Hypothalamus (tissue), 51 donors: ENCODE results near the gene KIAA1217.

Experiments
- DNase-seq, 51 donors: peaks; one replicate each; lab custom pipeline; 2025; lab: John Stamatoyannopoulos, UW

KIAA1217 gene

GRCh38 chr10:24394461-24395190 is 185.7 kb downstream of the KIAA1217 start:
- no peak for DNase-seq

GRCh38 chr10:24396396-24396795 is 187.5 kb downstream of the KIAA1217 start:
- DNase-seq, result no peak

DNA sequence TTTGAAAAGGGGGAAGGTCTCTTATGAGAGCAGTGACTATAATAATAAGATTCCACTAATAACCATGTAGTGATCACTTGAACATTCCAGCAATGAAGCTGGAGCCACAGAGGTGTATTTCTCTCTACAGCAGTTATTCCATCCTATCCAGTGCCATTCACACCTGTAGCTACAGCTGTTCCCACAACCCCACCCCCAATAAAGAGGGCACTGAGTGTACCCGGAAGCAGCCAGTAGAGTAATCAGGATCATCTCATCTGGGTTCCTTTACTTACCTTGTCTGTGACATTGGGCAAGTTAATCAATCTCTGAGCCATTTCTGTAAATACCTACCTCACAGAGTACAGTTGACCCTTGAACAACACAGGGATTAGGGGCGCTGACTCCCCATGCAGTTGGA is 188.7 kb downstream of the KIAA1217 start:
- DNase-seq, result no peak

GRCh38 chr10:24404567-24404966 is 195.6 kb downstream of the KIAA1217 start:
- no peak for DNase-seq

DNA sequence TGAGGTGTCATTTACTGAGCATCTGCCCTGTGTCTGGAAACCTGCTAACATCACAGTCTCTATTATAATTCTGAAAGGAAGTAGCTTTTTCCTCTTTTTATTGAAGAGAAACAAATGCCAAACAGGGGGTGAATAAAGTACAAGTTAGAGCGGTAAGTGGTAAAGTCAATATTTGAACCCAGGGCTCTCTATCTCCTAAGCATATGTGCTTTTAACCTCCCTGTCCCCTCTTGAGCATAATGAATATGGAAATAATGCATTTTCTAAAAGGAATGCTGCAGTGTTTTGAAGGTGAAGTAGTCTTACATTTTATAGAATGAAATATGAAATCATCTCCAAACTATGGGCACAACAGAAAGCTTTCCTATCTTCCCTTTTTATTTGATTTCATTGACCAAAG is 196.7 kb downstream of the KIAA1217 start:
- no peak for DNase-seq

GRCh38 chr10:24406809-24407483 is 198.0 kb downstream of the KIAA1217 start:
- DNase-seq, result no peak

DNA sequence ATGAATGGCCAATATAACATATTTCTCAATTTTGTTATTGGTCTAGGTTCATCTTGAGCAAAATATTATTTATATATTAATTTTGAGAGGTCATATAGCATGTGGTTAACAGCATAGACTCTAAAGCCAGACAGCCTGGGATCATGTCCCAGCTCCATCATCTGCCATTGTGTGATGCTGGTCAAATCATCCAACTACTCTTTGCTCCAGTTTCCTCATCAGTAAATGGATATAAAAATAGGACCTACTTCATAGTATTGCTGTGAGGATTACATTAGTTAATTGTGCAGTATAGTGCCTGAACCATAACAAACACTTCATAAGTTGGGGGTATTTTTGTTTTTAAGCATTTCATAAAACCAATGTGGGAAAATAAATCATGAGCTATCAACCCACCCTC is 199.0 kb downstream of the KIAA1217 start:
- no peak for DNase-seq

- DNase-seq, result no peak
These were observed 199.4 kb downstream of the KIAA1217 start for GRCh38 chr10:24408365-24408764.

- DNase-seq, result no peak
These were observed 205.7 kb downstream of the KIAA1217 start for GRCh38 chr10:24414597-24414996.

DNA sequence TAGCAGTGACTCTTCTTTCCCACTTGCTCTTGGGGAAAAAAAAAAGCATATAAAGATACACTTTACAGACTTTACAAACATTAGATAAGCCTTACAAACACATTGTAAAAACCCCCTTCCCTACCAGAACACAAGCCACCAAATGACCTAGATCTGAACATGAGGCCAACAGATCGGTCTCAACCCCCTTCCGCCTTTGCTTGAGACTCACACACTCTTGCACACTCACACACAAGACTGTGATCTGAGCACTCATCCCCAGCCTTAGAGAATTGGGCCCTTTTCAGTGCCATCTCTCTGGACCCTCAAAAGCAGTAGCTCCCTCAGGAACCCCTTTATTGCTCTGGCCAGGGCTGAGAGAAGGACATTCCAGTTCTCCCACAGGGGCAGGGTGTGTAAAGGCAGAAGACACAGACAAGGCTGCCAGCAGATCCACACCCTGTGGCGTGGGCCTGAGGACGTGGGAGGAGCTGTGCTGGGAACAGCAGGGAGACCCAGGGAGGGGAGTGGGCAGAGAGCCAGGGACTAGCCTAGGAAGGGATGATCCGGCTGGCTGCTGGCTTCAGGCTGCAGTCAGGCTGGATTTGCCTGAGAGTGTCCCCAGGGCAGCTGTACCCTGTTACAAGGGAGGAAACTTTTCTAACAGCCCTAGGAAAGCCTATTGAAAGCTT is 206.7 kb downstream of the KIAA1217 start:
- peak in 9 of 51 donors; percentile 1 to 35 (median 7) for DNase-seq

DNA sequence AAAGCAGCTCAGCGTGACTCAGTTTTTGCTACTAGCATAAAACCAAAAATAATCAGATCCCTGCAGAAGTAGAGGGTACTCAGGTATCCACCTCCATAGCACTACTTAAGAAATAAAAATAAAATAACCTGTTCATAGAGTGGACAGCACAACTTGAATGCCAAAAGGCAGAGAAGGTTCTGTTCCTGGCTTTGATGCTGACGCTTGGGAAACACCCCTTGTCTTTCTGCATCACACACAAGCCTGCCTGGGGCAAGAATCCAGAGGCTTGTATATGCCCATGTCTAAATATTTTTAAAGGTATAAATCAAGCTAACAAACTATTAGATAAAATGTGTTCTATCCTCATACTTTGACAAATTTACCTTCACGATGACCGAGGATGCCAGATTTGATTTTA is 207.3 kb downstream of the KIAA1217 start:
- DNase-seq, result no peak

- no peak for DNase-seq
These were observed 208.1 kb downstream of the KIAA1217 start for GRCh38 chr10:24417053-24417452.

DNA sequence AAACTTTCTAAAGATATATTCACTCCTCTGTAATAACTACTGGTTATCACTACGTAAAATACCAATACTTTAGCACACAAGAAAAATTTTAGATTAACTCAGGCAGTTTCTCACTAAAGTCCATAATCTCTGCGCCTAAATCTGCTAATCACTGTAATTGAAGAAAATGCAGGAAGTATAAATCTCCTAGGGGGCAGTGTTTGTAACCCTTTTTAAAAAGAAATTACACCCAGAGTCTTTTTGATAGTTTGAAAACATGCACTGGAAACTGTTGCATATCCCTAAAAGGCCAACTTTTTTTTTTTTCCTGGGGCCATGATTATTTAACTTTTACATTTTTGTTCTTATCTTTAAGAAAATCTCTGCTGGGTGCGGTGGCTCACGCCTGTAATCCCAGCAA is 209.6 kb downstream of the KIAA1217 start:
- no peak for DNase-seq

DNA sequence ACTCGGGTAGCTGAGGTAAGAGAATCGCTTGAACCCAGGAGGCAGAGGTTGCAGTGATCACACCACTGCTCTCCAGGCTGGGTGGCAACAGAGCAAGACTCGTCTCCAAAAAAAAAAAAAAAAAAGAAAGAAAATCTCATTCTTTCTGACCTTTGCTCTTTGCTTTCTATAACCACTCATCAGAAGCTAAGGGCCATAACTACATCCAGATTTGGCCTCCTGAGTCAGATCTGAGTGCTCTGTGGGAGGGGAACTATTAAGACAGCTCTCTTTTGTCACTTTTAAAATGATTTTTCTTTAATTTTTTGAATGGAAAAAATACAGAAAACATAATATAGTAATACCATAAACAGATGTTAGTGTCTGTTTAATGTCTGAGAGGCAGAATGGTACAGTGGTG is 210.1 kb downstream of the KIAA1217 start:
- no peak for DNase-seq

- DNase-seq, result no peak
These were observed 216.2 kb downstream of the KIAA1217 start for GRCh38 chr10:24425151-24425550.

GRCh38 chr10:24427678-24428409 is 218.9 kb downstream of the KIAA1217 start:
- peak in 1 of 51 donors; percentile 21 for DNase-seq

DNA sequence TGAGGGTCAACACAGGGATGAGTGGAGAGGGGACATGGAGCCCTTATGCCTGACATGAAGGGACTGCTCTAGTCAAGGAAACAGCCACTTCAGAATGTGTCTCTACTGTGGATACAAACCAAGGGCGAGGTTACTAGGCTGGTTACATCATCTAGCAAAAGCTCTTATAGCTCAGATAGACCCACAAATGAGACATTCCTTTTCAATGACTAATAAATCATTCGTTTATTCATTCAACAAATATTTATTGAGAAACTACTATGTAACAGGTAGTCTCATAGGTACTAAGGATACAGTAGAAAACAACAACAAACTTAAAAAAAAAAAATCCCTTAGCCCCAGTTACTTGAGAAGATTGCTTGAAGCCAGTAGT is 219.5 kb downstream of the KIAA1217 start:
- no peak for DNase-seq

DNA sequence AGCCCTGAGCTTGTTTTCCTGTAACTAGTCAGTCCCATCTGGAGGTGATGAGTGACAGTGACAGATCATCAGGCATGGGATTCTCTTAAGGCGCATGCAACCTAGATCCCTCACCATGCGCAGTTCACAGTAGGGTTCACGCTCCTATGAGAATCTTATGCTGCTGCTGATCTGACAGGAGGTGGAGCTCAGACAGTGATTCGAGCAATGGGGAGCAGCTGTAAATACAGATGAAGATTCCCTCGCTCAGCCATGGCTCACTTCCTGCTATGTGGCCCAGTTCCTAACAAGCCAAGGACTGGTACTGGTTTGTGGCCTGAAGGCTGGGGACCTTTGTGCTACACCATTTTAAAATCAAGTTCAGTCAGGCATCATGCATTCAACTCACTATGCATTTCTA is 221.7 kb downstream of the KIAA1217 start:
- DNase-seq, result no peak

- DNase-seq, result no peak
These were observed 223.8 kb downstream of the KIAA1217 start for GRCh38 chr10:24432478-24433416.

- no peak for DNase-seq
These were observed 224.8 kb downstream of the KIAA1217 start for GRCh38 chr10:24433705-24434104.
